Measurements from ENCODE around the gene NUP210.

The NUP210 gene

GRCh38 chr3:13317596-13318320 lies 102.4 kb downstream of the NUP210 start:
- FAIRE-seq, result no peak

- no peak for FAIRE-seq
Measured at GRCh38 chr3:13316603-13317002, 103.5 kb downstream of the NUP210 start.

- no peak for FAIRE-seq
Measured at GRCh38 chr3:13314877-13315276, 105.2 kb downstream of the NUP210 start.

GRCh38 chr3:13313813-13314212 lies 106.3 kb downstream of the NUP210 start:
- FAIRE-seq, result no peak

- FAIRE-seq, result no peak
Measured at GRCh38 chr3:13309004-13309403, 111.1 kb downstream of the NUP210 start.

- FAIRE-seq, result no peak
Measured at GRCh38 chr3:13308380-13308801, 111.7 kb downstream of the NUP210 start.

- FAIRE-seq, result no peak
Measured at GRCh38 chr3:13307041-13307440, 113.1 kb downstream of the NUP210 start.

- FAIRE-seq, result no peak
Measured at GRCh38 chr3:13305623-13306022, 114.5 kb downstream of the NUP210 start.

GRCh38 chr3:13303410-13303809 lies 116.7 kb downstream of the NUP210 start:
- FAIRE-seq, result no peak

GRCh38 chr3:13301286-13301987 lies 118.7 kb downstream of the NUP210 start:
- no peak for FAIRE-seq

GRCh38 chr3:13300546-13301285 lies 119.4 kb downstream of the NUP210 start:
- FAIRE-seq, result no peak

GRCh38 chr3:13299531-13300155 lies 120.5 kb downstream of the NUP210 start:
- no peak for FAIRE-seq

GRCh38 chr3:13296662-13297061 lies 123.5 kb downstream of the NUP210 start:
- FAIRE-seq, result no peak

- FAIRE-seq, result no peak
Measured at GRCh38 chr3:13294442-13295351, 125.4 kb downstream of the NUP210 start.

- FAIRE-seq, result no peak
Measured at GRCh38 chr3:13292375-13292774, 127.7 kb downstream of the NUP210 start.

- FAIRE-seq, result no peak
Measured at GRCh38 chr3:13290941-13291340, 129.2 kb downstream of the NUP210 start.

GRCh38 chr3:13289771-13290285 lies 130.3 kb downstream of the NUP210 start:
- FAIRE-seq, result no peak

- FAIRE-seq, result no peak
Measured at GRCh38 chr3:13288732-13289718, 131.1 kb downstream of the NUP210 start.

GRCh38 chr3:13287833-13288232 lies 132.3 kb downstream of the NUP210 start:
- no peak for FAIRE-seq

- FAIRE-seq, result no peak
Measured at GRCh38 chr3:13286873-13287272, 133.2 kb downstream of the NUP210 start.

All from A204.1 (cell line).